Amygdala (tissue), 56 donors: ENCODE results near the gene CLCNKA.
"Not testable (repeated sequence)": the region's sequence is repeated elsewhere in the genome, so short reads cannot be mapped to it uniquely, and the experiment has no call there.

Experiments used
- DNase-seq, 56 donors: peaks; one replicate each; lab custom pipeline; 2025; lab: John Stamatoyannopoulos, UW

Gene CLCNKA

DNA sequence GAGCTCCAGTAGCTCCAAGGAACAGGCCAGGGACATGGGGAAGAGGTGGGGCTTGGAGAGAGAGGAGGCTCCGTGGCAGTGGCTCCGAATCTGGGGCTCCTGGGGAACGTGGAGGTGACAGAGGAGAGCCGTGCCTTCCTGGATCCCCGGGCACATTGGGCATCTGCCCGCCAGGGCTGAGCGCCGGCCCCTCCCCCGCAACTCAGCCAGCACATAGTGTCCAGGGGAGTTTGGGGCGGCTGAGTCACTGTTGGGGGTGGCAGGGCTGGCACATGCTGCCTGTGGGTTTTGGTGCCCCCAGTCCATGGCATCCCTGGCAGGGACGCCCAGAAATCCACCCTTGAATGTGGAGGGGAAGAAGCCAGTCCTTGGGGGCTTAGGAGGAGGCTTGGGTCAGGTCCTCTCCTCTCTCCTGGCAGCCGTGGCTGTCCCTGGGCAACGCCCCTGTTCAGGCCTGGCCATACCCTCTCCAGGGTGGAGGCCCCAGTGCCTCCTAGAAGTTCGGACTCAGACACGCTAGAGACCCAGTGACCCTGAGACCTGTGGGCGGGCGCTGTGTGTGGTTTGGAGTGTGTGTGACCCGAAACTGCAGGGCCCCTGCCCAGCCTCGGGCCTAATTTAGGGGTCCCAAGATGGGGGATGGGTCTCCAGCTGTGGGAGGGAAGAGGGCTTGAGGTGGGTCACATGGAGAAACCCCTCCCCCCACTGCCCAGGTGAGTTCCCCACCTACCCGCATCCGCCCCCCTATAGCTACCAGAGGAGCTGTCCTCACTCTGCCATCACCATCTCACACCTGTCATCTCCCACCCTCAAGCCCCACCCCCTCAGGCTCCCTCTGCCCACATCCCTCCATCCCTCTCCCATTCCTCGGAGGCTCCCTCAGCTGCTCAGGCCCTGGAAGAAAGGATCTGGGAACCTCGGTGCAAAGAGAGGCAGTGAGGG is 5.6 kb upstream of the CLCNKA start:
- peak in 3 of 56 donors; percentile 9 to 38 (median 21) for DNase-seq

DNA sequence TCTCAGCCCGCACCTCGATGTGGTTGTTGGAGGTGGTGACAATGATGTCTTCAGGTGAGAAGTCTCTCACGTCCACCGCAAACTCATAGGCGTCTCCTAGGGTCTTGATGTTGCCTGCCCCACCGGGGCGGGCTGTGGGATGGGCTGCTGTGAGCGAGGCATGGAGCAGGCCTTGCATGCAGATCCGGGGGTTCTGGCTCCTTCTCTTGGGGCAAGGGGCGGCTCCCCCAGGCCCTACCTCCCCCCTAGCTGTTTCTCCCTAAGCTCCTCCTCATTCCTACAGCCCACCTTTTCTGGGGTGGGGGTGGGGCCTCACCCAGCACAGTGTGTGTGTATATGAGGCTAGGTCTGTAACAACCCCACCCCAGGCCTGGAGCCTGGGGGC is 4.8 kb upstream of the CLCNKA start:
- DNase-seq: no peak

DNA sequence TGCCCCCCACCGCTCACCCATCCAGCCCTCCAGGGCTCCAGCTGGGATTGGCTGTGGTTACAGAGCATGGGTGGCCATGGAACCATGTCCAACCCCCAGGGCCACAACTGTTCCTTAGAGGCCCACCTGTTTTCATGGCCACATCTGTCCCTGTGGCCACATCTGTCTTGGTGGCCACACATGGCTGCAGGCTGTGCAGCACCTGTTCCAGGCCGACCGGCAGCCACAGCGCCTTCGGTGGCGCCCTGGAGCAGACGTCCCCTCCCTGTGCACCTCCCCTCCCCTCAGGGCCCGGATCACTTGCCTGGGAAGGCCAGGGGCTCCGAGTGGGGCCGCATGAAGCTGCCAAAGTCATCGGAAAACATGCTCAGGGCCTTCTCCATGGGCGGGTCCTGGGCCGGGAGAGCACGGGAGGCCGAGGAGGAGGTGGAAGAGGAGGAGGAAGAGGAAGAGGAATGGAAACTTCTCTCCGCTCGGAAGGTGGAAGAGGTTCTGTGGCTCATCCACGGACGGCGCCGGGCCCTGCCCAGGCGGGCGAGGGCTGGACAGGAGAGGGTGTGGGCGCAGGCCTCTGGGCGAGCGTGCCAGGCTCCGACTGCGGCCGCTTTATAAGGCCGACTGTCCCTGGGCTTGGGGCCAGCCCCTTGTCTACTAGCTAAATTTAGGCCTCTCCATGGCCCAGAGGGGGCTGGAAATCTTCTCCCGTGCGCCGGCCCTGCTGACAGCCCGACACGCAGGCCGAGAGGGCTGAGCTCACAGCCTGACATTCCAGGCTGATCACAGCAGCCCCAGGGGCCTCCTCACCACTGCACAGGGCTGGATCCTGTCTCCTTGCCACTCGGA is 4.2 kb upstream of the CLCNKA start, which contains the start of gene HSPB7:
HSPB7 (minus strand) TSS at position 583 of the 843 bp plus-strand sequence; CDS start at position 503, 80 bp downstream.
- peak in 25 of 56 donors; percentile 1 to 70 (median 22) for DNase-seq

DNA sequence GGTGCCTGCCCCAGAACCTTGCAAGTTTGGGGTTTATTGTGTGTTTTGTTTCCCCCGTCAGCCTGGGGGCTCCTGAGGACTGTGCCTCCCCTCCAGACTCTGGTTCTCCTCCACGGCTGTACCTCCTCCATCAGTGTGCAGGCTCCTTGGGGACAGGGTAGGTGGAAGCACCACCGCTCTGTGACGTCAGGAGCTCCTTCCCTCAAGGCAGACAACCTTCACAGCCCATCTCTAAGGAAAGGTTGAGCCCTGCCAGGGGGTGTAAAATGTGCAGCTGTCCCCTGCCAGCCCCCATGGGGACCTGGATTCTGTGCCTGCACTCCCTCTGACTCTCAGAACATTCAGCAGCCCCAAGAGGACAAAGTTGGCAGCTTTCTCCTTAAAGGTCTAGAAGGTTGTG is 3.5 kb upstream of the CLCNKA start:
- no peak for DNase-seq

DNA sequence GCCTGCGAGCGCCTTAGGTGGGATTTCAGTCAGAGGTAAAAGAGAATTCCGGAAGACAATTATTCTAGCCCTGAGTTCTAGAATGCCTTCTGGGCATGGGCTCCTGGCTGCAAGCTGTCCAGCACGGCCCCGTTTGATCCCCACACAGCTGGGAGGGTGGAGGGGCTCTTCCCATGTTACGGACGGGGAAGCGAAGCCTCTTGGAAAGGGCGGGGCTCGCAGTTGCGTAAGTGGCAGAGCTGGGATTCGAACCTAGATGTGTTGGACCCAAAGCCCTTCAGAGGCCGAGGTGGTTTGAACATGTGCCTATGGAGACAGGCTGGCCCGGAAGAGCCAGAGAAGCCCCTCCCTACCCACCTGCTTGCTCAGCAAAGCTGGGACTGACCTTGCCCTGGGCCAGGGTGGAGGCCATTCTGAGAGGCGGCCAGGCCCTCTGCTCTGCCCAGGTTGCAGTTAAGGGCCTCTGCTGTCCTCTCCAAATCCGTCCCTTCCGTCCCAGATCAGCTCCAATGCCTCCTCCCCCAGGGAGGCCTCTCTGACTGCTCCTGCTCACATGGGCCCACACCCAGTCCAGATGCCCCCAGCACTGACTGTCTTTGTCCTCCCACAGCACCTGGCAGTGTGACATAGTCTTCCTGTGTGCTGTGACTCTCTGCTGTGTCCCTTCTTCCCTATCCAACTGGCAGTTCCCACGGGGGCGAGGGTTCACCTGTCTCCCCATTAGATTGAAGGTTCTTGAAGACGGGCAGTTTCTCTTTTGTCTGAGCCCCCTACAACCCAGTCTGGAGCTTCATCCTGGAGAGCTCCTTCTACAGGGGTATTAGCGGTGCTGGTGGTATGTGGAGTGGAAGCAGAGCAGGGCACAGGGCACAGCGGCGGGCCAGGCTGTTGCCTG is 2.8 kb upstream of the CLCNKA start:
- peak in 4 of 56 donors; percentile 21 to 50 (median 26) for DNase-seq

DNA sequence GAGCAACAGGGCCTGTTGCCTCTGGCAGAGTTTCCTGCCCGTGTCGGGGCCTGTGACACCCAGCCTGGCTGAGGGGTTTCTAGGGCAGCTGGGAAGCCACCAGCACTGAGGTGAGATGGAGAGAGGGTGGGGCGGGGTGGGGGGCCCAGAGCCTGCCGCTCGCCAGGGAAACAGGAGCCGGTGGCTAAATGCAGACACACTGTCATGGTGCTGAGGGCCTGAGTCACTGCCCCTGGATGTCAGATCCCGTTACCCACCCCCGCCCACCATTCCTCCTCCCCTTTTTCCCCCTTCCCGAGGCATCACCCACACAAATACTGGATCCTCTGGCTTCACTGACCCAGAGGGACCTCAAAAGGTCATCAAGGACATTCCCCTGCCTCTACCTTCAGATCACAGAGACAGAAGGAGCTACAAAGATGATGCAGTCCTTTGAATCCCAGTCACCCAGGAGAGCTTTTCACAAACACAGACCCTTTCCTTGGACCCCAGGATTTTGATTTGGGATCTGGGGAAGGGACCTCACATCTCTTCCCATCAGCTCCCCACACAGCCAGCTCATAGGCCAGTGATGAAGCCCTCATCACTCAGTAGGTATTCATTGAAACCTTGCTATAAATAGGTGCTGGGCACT is 2.1 kb upstream of the CLCNKA start:
- DNase-seq: peak in 15 of 56 donors; percentile 3 to 61 (median 36)

DNA sequence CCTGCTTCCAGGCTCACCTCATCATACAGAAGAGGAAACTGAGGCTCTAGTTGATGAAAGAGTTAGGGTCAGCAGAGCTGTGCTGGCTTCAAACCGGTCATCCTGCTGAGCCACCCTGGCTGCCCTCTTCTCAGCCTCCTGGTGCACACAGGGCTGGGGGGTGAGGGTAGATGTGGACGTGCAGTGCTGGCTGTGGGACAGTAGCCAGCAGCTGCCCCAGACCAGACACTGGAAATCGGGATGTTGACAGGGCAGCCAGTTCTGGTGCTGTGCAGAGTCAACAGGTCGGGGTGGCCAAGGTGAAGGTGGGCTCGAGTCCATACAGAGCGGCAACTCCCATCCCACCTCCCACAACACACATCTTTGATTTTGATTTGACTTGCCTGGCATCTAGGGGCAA is 1.5 kb upstream of the CLCNKA start:
- DNase-seq: no peak

DNA sequence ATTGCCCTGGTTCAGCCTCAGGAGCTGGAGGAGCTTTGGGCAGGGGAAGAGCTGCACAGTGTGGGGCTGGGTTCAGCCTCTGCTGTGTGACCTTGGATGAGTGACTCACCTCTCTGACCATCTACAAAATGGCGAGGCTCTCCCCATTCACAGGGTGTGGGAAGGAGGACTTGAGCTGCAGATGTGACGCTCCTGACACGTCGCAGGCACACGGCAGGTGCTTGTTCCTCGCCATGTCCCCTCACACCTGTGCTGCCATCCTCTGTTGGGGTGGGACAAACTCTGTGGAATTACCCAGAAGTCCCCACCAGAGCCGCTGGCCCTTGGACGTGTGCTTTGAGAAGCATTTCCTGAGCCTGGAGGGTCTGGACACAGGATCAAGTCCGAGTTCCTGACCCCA is 958 bp upstream of the CLCNKA start:
- DNase-seq: not testable (repeated sequence)

DNA sequence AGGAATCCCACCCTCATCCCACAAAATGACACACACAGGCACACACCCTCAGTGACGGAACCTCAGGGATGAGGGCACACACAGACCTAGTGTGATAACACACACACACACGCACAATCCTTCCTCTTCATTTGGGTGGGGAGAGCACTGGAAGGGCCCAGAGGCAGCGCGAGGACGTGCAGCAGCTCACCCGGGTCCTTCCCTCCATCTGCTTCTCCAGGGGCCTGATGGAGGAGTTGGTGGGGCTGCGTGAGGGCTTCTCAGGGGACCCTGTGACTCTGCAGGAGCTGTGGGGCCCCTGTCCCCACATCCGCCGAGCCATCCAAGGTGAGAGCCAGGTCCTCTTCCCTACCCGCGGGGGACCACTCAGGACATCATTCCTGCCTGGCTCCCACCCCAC is 557 bp downstream of the CLCNKA start:
- no peak for DNase-seq

DNA sequence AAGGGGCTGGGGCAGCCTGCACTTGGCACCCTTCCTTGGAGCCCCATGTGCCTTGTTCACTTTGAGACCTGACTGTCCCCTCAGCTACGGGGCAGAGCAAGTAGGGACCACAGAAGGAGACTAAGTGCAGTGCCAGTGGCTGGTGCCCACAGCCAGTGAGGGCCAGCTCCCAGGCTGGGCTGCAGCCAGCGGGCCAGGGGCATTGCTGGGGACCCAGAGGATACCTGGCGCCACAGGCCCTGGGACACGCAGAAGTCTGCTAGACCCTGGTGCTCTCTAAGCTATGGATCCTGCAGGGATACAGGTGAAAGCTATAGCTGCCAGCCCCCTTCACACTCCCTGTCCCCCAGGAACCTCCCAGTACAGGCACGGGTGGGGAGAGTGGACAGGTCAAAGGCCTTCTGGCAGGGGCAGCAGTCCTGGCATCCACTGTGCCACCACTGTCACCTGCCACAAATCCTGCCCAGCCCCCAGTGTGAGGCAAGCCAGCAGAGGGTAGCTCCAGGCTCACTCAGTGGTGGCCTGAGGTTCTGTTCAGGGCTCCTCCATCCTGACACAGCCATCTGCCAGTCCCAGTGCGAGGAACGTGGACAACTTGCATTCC is 1.3 kb downstream of the CLCNKA start:
- DNase-seq: no peak

DNA sequence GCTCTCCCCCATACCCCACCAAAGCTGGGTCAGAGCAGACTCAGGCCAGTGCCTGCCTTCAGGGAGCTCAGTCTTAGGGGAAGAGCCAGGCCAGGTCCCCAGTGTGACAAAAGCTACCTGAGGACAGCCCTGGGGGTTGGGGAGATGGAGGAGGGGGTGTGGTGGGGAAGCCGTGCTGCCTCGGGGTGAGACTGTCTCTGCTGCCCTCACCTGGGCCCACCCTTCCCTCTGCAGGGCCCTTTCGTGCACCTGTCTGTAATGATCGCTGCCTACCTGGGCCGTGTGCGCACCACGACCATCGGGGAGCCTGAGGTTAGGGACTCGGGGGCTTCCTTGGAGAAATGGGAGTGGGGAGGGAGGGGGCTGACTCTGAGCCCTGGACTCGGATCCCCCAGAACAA is 4.5 kb downstream of the CLCNKA start:
- DNase-seq: not testable (repeated sequence)

DNA sequence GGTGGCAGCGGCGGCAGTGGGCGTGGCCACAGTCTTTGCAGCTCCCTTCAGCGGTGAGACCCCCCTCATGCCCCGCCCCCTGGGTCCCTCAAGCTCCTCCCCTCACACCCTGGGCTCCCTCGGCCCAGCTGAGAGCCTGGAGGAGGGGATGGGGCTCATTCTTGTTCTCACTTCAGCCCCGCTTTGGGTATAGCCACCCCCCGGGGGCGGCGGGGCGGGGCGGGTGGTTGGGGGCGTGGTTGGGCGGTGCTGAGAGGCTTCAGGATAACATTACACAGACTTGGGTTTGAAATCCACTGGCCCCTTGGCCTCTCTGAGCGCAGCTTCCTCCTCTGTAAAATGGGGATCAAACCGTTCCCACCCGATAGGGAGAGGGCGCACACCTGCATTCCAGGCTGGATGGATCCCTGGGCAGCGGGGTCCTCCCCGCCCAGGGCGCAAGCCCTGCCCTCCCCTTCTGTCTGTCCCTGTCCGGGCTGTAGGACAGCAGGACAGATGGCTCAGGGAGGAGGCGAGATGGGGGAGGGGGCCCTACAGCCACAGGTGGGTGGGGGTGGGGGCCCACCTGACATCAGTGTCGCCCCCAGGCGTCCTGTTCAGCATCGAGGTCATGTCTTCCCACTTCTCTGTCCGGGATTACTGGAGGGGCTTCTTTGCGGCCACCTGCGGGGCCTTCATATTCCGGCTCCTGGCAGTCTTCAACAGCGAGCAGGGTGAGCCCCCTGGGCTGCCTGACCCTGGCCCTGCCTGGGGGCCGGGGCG is 5.1 kb downstream of the CLCNKA start:
- DNase-seq: no peak

DNA sequence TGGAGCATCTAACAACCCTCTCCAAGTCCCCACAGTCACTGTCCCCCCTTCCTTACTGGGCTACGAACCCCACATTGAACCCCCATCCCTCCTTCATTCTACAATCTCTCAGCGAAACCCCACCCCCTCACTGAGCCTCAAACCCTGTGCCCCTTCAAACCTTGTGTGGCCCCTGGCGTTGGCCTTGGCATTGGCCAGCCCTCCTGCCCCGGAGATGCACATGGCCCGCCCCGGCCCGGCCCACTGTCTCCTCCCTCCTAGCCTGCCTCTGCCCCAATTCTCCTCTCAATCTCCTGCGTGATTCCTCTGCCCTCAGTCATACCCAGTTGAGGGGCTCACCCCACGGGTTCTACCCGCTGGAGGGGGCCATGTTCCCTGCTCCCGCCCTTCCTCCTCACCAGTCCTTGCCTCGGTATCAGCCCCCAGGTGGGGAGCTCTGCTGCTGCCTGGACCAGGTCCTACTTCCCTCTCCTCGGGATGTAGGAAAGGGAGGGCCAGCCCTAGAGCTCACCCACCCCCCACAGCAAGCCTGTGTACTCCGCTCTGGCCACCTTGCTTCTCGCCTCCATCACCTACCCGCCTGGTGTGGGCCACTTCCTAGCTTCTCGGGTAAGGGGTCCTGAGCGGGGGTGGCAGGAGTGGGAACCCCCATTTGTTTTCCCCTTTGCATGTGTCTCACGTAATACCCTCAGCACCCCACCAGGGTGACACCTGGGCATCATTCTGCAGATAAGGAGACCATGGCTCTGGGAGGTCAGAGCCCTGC is 6.6 kb downstream of the CLCNKA start:
- no peak for DNase-seq

DNA sequence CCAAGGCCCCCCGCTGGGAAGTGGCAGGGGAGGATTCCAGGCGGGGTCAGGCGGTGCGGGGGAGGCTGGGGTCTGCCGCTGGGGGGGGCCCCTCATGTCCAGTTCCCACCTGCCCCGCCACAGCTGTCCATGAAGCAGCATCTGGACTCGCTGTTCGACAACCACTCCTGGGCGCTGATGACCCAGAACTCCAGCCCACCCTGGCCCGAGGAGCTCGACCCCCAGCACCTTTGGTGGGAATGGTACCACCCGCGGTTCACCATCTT is 7.1 kb downstream of the CLCNKA start:
- DNase-seq: not testable (repeated sequence)

DNA sequence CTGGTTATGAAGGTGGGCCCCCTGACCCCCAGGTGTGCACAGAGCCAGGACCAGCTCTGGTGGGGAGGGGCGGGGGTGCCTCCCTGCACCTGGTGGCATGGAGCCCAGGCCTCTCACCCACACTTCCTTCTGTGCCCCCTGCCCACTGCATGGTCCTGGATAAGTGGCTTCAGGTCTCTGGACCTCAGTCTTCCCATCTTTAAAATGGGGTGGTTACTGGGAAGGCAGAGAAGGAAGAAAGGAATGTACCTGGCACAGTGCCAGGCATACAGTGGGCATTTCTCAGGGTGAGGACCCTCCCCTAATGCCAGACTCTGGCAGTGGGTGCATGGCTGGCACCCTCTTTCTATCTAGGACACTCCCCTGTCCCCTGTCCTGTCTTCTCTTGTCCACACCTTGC is 7.5 kb downstream of the CLCNKA start:
- DNase-seq: no peak

DNA sequence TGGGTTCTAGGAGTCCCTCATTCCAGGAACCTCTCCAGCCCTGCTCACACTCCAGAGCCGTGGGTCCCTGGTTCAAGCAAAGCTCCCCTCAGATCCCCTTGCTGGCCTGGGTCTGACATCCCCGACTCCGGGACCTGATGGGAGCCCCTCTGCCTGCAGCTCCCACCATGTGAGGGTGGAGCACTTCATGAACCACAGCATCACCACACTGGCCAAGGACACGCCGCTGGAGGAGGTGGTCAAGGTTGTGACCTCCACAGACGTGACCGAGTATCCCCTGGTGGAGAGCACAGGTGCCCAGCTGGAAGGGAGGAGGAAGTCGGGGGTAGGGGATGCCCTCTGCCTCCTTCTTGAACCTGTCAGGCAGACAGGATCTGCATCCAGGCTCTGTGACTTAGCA is 9.7 kb downstream of the CLCNKA start:
- no peak for DNase-seq

DNA sequence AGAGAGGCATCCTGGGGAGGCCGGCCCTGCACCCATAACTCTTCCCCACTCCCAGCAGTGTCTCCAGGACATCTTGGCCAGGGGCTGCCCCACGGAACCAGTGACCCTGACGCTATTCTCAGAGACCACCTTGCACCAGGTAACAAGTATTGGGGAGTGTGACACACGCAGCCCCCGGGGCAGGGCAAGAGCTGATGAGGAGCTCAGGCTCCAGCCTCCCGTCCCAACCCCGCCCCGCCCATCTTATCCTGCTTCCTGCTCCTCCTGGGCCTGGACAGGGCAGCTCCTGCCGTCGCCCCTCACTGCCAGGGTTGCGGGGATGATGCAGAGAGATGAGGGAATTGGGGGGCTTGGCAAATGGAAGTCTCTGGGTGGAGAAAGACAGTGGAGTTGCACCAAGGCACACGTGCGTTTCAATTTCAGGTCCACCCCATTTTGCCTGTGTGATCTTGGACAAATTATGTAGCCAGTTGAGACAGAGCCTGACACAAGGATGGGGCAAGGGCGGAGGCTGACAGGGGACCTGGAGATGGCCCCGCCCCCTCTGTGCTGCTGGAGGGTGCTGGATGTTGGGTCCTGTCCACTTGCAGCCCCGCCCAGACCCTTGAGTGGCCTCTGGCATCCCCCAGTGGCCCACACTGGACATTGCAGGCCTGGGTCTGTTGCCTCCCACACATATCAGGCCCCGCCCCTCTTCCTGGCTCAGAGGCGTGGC is 10.7 kb downstream of the CLCNKA start:
- peak in 48 of 56 donors; percentile 3 to 81 (median 41) for DNase-seq
